Amygdala (tissue), 56 donors: ENCODE data around the gene SLC1A2.

Source experiments
- DNase-seq, 56 donors: peaks; one replicate each; lab custom pipeline; 2025; lab: John Stamatoyannopoulos, UW

Gene SLC1A2

DNA sequence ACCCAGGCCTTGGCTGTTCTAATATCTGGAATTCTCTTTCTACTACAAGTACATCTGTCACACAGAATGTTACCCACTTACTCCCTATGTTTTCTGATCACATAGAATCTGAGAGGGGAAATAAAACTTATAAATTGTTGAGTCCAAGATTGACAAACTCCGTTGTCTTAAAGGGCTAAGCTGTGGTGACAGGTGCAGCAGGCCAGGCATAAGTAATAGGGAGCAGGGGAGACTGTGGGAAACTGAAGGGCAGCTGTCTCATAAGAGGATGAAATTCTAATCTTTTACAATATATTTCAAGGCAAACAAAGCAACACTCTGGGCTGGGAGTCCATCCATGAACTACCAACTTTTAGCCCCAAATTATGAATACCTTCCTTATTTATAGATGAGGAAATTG, 133.9 kb downstream of the SLC1A2 start:
- DNase-seq, result no peak

- DNase-seq, result no peak
These were observed 137.0 kb downstream of the SLC1A2 start for GRCh38 chr11:35282221-35282882.

DNA sequence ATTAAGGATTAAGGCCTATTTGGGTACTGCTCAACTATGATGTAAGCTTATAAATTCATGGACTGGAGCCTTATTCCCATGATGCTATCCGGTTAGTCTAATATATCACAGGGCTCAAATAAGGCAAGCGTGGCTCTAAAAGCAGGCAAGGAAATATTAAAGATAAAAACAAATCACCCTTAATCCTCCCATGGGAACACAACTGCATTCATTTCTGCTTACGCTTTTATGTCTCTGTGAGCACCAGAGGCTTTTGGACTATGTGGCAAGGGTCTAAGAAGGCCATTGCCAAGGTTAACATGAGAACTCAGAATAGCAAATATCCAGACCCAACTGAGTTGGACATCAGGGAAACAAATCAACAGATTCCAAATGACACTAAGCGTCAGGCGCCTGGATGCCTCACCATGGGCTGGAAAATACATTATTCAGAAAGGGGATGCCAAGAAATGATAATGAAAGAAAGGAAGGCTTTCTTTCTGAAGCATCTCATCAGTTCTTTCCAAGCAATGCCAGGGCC, 138.1 kb downstream of the SLC1A2 start:
- no peak for DNase-seq

GRCh38 chr11:35280727-35281126, 138.6 kb downstream of the SLC1A2 start:
- DNase-seq, result no peak

DNA sequence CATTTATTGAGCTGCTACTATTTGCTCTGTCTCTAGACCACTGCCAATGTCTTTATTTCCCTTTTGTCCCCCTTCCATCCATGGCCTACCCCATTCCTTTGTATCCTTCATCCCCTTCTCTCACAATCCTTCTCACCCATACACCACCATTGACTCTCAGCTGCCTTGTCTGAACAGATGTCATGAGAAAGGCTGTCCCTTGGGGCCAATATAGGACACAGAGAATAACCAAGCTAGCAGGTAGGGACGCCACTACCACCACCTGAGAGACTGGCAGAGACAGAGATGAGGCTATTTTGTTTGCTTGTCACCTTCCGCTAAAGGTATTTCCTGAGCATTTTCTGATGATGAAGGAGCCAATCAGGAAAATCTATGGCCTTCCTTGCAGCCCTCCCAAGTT, 141.5 kb downstream of the SLC1A2 start:
- DNase-seq, result no peak

DNA sequence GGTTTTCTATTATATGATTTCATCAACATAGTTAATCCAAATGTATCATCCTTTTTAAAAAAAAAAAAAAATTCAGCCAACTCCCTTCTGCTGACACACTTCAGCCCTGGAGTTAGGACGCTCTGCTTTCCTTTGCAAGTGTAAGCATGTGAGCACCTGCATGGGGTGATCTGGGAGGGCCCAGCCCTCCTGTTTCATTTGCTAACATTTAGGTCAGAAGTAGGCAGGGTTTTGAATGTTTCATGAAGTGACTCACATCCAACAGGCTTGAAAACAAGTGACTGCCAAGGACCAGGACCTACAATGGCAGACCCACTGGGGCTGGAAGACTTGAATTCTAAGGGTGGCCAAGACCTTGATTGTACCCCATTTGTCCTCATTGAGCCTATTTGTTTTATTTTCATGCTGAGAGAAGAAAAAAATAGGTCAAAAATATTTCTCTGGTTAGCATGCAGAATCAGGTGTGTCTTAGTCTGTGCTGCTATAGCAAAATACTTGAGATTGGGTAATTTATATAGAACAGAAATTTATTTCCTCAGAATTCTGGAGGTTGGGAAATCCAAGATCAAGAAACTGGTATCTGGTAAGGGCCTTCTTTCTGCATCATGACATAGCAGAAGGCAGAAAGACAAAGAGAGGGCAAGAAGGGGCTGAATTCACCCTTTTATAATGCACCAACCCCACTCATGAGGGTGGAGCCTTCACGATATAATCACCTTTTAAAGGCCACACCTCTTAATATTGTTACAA, 142.8 kb downstream of the SLC1A2 start:
- DNase-seq, result peak in 20 of 56 donors; percentile 6 to 73 (median 26)

DNA sequence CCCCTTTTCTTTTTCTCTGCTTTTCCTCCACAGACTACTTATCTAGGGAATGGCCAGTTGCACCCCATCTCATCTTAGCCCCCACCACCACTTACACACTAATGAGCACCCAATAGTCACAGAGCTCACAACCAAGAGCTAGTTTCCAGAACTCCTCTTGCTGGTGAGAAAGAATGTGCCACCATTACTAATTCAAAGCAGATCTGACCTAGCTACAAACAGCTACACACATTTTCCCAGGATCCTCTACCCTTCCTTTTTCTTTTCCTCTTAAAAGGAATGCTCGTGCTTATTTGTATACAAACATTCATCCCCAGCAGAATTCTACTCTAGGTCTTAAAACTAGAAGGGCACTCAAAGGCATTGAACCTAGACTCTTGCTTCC, 143.6 kb downstream of the SLC1A2 start:
- DNase-seq, result peak in 6 of 56 donors; percentile 15 to 51 (median 30)

GRCh38 chr11:35274909-35275785, 144.2 kb downstream of the SLC1A2 start:
- DNase-seq, result peak in 27 of 56 donors; percentile 6 to 58 (median 34)

- DNase-seq, result peak in 2 of 56 donors; percentile 12 to 36
These were observed 146.9 kb downstream of the SLC1A2 start for GRCh38 chr11:35272391-35272902.

DNA sequence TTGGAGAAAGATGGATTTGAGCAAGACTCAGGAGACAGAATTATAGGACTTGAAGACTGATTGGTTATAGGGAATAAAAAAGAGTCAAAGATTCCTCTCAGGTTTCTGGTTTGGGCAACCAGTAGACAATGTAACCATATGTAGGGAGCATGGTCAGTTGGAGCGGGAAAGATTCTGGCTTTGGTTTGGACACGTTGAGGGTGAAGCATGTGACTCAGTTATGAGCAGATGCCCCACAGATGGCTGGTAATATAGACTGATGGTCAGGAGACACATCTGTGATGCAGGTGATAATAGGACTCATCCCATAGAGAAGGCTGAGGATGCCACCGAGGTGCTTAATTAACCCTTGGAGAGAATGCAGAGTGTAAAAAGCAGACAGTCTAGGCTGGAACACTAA, 148.3 kb downstream of the SLC1A2 start:
- no peak for DNase-seq

DNA sequence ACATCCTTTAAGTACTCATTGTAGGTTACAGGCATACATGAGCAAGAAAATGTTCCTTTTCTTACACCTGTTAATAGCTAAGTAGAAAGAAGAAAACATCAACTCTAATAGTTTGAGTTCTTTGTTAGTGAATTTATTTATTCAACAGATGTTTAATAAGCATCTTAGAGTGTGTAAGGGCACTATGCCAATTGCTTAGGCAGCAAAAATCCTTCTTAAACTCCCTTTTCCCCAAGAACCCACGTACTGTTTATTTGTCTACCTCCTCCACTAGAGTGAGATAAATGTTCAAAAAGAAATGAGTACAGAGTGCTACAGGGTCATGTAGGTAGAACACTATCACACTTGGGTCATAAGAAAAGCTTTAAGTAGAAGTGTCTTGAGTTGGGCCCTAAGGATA, 149.0 kb downstream of the SLC1A2 start:
- DNase-seq, result no peak

GRCh38 chr11:35267504-35267903, 151.9 kb downstream of the SLC1A2 start:
- DNase-seq, result no peak

DNA sequence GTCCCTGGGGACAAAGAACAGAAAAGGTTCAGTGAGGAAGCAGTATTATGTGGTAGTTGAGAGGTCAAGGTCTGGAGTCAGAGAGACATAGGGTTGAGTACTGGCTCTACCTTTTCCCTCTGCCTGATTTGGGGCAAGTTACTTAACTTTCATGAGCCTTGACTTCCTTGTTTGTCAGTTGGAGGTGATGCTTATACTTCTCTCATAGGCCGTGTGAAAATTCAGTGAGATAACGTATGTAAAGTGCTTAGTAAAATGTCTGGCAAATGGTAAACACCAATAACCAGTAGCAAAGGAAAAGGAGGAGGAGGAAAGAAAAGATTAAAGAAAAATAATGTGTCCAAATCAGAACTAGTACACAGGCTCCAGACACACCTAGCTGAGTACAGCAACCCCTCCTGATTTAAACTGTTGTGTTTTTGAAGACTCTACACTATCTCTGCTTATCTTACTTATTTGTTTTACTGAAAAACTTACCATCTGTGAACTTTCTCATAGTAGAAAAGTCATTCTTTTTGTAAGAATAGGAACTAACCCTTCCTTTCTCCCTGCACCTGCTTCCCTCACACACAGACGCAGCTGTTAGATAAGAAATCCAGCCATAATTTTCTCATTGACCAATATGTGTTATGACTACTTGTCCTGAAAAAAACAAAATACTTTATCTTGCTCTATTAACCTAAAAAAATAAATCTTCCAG, 153.5 kb downstream of the SLC1A2 start:
- DNase-seq, result no peak

DNA sequence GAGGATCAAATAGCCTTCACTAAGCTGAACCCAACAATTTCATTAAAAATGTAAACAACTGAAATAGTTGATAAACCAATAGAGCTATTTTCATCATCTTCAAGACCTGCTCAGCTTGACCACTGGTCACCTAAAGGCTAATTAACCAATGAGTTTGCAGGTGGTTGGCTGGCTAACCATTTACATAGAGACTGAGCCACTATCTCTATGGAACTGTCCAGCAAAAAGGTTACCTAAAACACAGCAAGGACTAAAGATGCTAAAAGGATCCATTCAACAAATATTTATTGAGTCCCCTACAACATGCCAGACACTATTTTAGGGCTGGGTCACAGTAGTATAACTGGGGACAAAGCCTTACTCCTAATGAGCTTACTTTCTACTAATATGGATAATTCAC, 156.6 kb downstream of the SLC1A2 start:
- DNase-seq, result no peak

GRCh38 chr11:35262056-35262455, 157.3 kb downstream of the SLC1A2 start:
- no peak for DNase-seq

GRCh38 chr11:35261197-35261596, 158.2 kb downstream of the SLC1A2 start:
- DNase-seq, result no peak

- DNase-seq, result no peak
These were observed 158.9 kb downstream of the SLC1A2 start for GRCh38 chr11:35260342-35260985.

GRCh38 chr11:35259529-35259928, 159.8 kb downstream of the SLC1A2 start:
- DNase-seq, result no peak

- no peak for DNase-seq
These were observed 162.1 kb downstream of the SLC1A2 start for GRCh38 chr11:35257281-35257680.

GRCh38 chr11:35256296-35256695, 163.1 kb downstream of the SLC1A2 start:
- DNase-seq, result no peak
